NOMO-1 treated with DMSO at 0.1 percent for 48 hours (cell line): ENCODE measurements around the gene ANKRD44.

Source experiments
- DNase-seq: peaks from one replicate; lab custom pipeline; 2025; ENCODE audit not compliant: unreplicated experiment; lab: John Stamatoyannopoulos, UW

The ANKRD44 gene

DNA sequence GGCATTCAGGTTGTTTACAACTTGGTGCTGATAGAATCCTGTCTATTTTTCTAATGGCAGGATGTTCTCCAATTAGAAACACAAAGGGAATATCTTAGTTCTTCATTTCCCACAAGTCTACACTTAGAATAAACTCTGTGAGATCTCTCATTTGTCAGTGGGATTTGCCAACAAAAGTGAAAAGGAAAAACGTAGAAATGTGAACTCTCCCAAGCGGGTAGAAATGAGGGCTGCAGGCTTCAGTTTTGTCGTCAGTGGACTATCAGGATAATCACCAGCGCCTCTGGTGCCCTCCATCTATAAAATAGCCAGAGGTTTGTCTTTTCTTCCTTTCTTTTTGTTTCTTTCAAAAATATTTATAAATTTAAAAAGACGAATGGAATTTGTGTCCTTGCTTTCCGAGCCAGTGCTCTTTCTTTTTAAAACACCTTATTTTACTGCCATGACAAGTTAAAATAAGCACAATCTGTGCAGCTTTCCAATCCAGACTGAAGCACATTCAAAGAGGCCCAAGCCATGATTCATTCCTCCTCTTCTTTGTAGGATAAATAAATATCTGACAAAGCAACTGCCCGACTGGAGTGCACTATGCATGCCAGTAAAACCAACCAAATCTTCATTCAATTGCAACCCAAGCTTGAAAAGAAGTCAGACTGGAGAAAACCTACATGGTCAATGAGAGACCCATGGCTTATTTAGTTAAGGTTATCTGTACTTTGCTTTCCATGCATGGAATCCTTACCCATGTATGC lies 185.8 kb downstream of the ANKRD44 start:
- no peak for DNase-seq

GRCh38 chr2:197122821-197123220 lies 187.8 kb downstream of the ANKRD44 start:
- no peak for DNase-seq

- no peak for DNase-seq
These were observed 188.7 kb downstream of the ANKRD44 start for GRCh38 chr2:197121756-197122385.

- no peak for DNase-seq
These were observed 189.3 kb downstream of the ANKRD44 start for GRCh38 chr2:197121255-197121654.

GRCh38 chr2:197116306-197116879 lies 194.2 kb downstream of the ANKRD44 start:
- DNase-seq = no peak

DNA sequence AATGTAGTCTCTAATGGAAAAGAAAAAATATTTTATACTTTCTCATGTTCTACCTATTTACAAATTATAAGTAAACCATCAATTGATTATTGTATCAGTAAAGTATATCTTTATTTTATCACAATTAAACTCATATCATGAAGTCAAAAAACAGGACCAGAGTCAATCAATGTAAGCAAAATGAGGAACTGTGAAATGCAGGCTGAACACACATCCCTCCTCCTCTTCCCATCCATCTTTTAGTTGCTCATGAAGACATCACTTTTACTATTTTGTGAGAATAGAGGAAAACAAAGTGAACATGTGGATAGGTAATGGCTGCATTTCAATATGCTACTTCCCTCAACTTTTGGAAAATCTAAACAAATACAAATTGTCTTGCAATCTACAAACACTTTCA lies 195.3 kb downstream of the ANKRD44 start:
- no peak for DNase-seq

- DNase-seq = peak; percentile 48
These were observed 197.3 kb downstream of the ANKRD44 start for GRCh38 chr2:197113275-197113711.

DNA sequence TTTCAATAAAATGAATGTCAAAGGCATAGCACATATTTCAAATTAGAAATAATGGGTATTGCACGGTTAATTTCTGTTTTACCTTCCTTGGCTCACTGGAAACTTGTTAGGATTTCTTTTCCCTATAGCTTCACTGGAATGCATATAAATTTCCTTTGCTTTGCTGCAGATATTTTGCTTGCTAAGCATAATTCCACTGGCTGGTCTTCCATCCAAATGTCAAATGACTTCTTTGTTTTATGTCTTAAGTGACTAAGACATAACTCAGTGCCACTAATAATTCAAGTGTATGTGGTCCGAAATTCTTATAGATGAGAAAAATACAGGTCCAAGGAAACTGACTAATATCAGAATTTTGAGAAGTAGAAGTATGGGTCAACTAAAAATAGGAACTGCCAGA lies 201.3 kb downstream of the ANKRD44 start:
- DNase-seq = no peak

GRCh38 chr2:197108758-197109157 lies 201.8 kb downstream of the ANKRD44 start:
- DNase-seq = no peak

DNA sequence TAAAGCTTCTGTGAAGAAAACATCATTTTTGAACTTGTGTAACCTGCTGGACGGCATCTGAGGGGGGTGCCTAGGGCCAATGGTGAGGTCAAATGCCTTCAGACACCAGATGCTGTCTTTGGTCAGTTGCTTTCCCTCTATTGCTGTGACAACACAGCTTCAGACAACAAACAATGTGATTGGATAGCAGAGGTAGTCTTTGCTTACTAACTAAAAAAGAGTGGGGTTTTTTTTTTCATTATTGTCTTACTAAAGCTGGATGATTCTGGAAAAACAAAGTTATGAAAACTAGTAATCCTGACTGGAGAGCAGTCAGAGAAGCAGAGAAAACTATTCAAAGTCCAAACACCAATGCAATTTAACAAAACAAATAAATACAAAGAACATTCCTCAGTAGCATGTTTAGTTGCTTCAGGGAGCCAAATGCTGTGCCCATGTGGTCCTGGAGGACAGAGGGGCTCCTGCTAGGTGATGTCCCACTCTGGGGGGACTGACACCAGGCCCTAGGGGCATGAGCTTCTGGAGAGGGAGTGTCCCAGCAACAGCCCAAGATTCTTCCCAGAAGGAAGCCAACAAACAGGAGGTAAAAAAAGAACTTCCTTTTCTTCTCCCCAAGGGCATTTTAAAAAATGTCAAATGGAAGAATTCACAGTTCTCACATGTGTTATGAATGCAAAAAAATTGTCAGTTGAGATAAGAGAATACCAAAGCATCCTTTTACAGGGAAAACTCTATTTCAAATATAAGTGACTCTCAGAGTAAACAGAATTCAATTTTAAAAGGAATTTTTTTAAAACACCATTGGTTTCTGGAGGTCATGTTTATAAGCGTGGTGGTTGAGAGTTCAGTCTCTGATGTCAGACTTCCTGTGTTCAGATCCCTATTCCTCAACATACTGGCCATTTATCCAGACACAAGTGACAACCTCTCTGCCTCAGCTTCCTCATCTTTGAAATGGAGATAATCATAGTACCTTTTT lies 203.0 kb downstream of the ANKRD44 start:
- DNase-seq = no peak

DNA sequence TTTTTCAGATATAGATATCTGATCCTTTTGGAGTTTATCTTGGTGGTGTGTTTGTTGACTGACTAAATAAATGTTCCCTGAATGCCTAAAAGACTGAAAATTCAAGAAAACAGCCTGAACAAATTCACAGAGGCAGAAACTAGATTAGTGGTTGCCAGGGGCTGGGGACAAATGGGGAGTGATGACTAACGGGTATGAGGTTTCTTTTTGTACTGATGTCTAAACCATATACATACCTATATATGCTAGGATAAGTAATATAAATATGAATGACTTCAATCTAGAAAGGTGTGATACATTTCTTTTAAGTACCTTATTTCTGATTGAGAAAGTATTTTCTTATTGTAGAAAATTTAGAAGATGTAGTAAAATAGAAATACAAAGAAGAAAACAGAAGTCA lies 207.2 kb downstream of the ANKRD44 start:
- DNase-seq = no peak

GRCh38 chr2:197102231-197102630 lies 208.3 kb downstream of the ANKRD44 start:
- DNase-seq = no peak

GRCh38 chr2:197101519-197101918 lies 209.1 kb downstream of the ANKRD44 start:
- DNase-seq = no peak

DNA sequence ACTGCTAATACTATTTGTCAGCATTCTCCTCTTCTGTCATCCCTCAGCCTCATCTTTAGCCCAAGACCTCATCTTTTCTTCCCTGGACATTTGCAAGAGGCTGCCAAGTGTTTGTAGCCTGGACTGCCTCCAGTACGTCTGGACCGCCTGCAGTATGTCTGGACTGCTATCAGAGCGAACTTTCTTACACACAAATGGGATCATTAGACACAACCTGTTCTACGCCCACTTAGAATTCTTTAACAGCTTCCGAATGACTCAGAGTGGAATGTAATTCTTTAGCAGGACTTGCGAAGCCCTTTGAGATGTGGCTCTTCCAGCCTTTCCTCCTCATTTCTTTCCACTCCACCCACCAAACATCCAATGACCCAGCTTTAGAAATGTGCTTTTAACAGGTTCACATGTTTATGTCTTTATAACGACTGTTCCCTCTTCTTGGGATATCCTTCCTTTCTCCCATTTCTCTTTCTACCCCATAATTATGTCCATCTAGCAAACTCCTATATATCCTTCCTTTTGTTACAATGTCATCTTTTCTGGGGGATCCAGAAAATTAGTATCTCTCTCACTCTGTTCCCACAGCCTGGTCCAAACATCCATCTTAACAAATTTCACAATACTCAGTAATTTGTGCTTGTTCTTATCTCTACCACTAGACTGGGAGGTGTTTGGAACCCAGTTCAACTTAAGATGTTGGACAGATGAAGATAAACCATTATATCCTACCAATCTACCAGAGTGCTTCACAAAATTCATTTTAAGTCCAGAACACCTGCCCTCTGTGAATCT lies 212.8 kb downstream of the ANKRD44 start:
- no peak for DNase-seq

DNA sequence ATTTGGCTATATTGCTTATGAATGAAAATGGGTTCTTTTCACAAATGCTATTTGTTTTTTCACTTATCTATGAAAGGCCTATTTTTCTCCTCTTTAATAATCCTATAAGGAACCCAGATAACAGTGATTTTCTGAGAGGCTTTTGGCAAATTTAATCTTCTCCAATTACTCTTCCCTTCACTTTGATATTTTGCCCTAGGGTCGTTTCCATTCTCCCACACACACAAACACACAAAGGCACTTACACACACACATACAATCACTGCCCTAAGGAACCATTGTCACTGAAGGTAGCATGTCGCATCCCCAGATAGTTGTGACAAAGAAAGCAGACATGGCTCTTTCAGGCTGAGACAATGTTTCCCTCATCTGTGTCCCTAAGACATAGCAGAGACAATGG lies 213.9 kb downstream of the ANKRD44 start:
- DNase-seq = no peak

DNA sequence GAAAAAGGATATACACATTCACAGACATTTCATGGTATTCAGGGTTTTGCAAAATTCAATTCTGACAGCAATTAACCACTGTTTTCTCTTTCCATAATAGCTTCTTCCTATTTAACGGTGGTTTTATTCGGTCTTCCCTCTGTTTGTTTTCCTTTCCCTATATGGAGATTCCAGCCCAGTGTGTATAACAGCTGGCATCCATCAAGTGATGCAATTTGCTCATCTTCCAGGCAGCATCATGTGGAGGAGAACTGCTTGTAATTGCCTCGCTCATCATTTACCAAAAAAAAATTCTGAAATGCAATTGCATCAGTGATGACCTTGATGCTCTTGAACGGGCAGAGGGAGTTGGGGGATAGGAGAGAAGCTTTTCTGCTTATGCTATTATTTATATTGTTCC lies 218.1 kb downstream of the ANKRD44 start:
- DNase-seq = no peak

- DNase-seq = no peak
These were observed 219.7 kb downstream of the ANKRD44 start for GRCh38 chr2:197090742-197091367.

DNA sequence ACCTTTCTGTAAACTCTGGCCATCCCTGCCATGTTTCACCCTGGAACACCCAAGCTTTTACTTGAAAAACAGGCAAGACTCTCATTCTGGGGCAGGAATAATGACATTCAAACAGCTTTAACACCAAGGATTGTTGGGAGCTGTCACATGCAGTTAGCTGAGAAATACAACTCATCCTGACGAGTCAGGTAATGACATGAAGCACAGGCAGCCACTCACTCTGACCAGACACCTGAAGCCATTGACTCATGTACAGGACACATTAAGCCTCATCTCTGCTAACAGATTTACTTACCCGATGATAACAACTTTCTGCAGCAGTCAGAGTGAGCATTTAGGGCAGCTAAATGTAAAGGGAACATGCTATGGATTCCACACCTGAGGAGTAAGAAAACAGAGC lies 220.9 kb downstream of the ANKRD44 start:
- DNase-seq = no peak

GRCh38 chr2:197088694-197089093 lies 221.9 kb downstream of the ANKRD44 start:
- no peak for DNase-seq

GRCh38 chr2:197086500-197086899 lies 224.1 kb downstream of the ANKRD44 start:
- peak; percentile 57 for DNase-seq
